ENCODE data around the gene TEX36. TPM values are rescaled to one million over a fixed set of nuclear protein-coding genes. Genes with fewer than 3 reads are reported as not detected.
"Not testable (repeated sequence)": the region's sequence is repeated elsewhere in the genome, so short reads cannot be mapped to it uniquely, and the experiment has no call there.

TEX36 gene
- total RNA-seq, 1 experiment from 2014 or later = not detected

DNA sequence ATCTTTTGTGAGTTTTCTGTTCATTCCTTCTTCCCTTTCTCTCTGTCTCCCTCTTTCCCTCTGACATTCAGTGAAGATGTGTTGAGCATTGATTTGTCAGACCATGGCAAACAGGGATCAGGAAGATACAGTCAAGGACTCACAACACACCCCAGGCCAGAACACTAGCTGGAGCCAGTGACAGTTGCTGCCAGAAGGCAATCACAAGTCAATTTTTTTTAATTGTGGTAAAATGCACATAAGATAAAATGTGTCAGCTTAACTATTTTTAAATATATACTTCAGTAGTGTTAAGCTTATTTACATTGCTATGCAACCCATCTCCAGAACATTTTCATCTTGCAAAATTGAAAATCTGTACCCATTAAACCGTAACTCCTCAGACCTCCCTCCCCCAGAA is 62.6 kb downstream of the TEX36 start:
- Histone ChIP-seq H2AK5ac (ENCODE audit: insufficient read length, low read length) (no peak overlapping the region), H3K79me2 (ENCODE audit: insufficient read depth, low read length) (no peaks in the 10 kb centered on the region), H3K14ac (ENCODE audit: insufficient read depth, low read length) (no peak overlapping the region), H3K27me3 (ENCODE audit: insufficient read depth, low read length) (no peaks in the 10 kb centered on the region), H3K9me3 (ENCODE audit: control insufficient read depth, low read depth, low read length) (no peaks in the 10 kb centered on the region), H2BK120ac (ENCODE audit: low read depth, low read length, poor library complexity, severe bottlenecking) (no peak overlapping the region), H3K4me2 (ENCODE audit: insufficient read depth, insufficient read length, low read length) (no peak overlapping the region), H3K56ac (ENCODE audit: insufficient read length, low read depth, low read length) (no peak overlapping the region), H2AFZ (ENCODE audit: low read length) (no peak overlapping the region), H2BK20ac (ENCODE audit: low read depth, low read length, poor library complexity, severe bottlenecking) (no peak overlapping the region), H3T11ph (ENCODE audit: low read length) (no peak overlapping the region), H3K18ac (ENCODE audit: insufficient read length, low read depth, low read length) (no peak overlapping the region), H3K4ac (ENCODE audit: low read depth, low read length) (no peak overlapping the region), H3K23ac (ENCODE audit: insufficient read length, low read depth, low read length) (no peak overlapping the region), H4K8ac (replicated peaks; ENCODE audit: insufficient read length, low read depth, low read length) (no peak overlapping the region), H2BK15ac (ENCODE audit: low read depth, low read length) (no peak overlapping the region), H3K4me1 (ENCODE audit: insufficient read depth, low read length) (no peaks in the 10 kb centered on the region), H2BK5ac (ENCODE audit: insufficient read length, low read length) (no peak overlapping the region), H4K20me1 (ENCODE audit: control insufficient read depth, insufficient read depth, insufficient read length) (no peaks in the 10 kb centered on the region), H3K23me2 (ENCODE audit: insufficient read length, low read depth, low read length, poor library complexity, severe bottlenecking) (no peaks in the 10 kb centered on the region), H2BK12ac (ENCODE audit: insufficient read length, low read depth, low read length) (no peak overlapping the region), H3K79me1 (ENCODE audit: insufficient read depth, low read depth, low read length, poor library complexity, severe bottlenecking) (no peaks in the 10 kb centered on the region), H3K9ac (ENCODE audit: extremely low read depth, insufficient read length, low read length) (no peak overlapping the region), H3K27ac (ENCODE audit: insufficient read length, low read depth, low read length) (no peak overlapping the region), H4K5ac (ENCODE audit: insufficient read length, low read depth, low read length) (no peak overlapping the region), H4K91ac (ENCODE audit: insufficient read length, low read depth, low read length) (no peak overlapping the region)
- Mint-ChIP-seq H3K36me3 (ENCODE audit: insufficient read depth in 1 of 3, low read depth in 3 of 3) (peaks cover 0 to 4% (median 0%) of the 10 kb centered on the region in 3 experiments; a peak in 2 of 7 replicates), H3K4me3 (no peak overlapping the region), H3K27me3 (ENCODE audit: low read depth) (peaks cover 11% of the 10 kb centered on the region), H3K4me1 (no peaks in the 10 kb centered on the region), H3K9me3 (peaks cover 3 to 5% of the 10 kb centered on the region in 2 experiments), H3K27ac (no peak overlapping the region)
- TF ChIP-seq, protein P1, sequence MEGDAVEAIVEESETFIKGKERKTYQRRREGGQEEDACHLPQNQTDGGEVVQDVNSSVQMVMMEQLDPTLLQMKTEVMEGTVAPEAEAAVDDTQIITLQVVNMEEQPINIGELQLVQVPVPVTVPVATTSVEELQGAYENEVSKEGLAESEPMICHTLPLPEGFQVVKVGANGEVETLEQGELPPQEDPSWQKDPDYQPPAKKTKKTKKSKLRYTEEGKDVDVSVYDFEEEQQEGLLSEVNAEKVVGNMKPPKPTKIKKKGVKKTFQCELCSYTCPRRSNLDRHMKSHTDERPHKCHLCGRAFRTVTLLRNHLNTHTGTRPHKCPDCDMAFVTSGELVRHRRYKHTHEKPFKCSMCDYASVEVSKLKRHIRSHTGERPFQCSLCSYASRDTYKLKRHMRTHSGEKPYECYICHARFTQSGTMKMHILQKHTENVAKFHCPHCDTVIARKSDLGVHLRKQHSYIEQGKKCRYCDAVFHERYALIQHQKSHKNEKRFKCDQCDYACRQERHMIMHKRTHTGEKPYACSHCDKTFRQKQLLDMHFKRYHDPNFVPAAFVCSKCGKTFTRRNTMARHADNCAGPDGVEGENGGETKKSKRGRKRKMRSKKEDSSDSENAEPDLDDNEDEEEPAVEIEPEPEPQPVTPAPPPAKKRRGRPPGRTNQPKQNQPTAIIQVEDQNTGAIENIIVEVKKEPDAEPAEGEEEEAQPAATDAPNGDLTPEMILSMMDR (conservative IDR thresholded peaks at IDR 0.05) = no peak
- no CpG with 5 or more reads among the region's 1 CpG for WGBS (ENCODE audit: extremely low coverage, insufficient read length, low lambda C conversion rate)
- DNase-seq = no peak

DNA sequence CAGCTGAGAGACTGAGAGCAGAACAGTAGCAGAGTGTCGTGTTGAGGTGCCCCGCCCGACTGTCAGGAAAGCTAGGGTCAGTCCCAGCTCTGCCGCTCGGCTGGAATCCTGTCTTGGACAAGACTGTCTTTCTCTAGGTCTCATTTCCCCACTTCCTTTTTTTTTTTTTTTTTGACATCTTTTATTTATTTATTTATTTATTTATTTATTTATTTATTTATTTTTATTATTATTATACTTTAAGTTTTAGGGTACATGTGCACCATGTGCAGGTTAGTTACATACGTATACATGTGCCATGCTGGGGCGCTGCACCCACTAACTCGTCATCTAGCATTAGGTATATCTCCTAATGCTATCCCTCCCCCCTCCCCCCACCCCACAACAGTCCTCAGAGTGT is 69.9 kb downstream of the TEX36 start:
- H4K91ac ChIP-seq (ENCODE audit: insufficient read length, low read depth, low read length); H3K9ac ChIP-seq (ENCODE audit: extremely low read depth, insufficient read length, low read length); H2BK5ac ChIP-seq (ENCODE audit: insufficient read length, low read length); H3K4ac ChIP-seq (ENCODE audit: low read depth, low read length); H3K18ac ChIP-seq (ENCODE audit: insufficient read length, low read depth, low read length); H2BK15ac ChIP-seq (ENCODE audit: low read depth, low read length); H3K4me2 ChIP-seq (ENCODE audit: insufficient read depth, insufficient read length, low read length); H3K9me3 ChIP-seq (ENCODE audit: control insufficient read depth, low read depth, low read length); H3K23me2 ChIP-seq (ENCODE audit: insufficient read length, low read depth, low read length, poor library complexity, severe bottlenecking); H4K8ac ChIP-seq (replicated peaks; ENCODE audit: insufficient read length, low read depth, low read length); H4K20me1 ChIP-seq (ENCODE audit: control insufficient read depth, insufficient read depth, insufficient read length); H3K4me1 Mint-ChIP-seq; H2BK12ac ChIP-seq (ENCODE audit: insufficient read length, low read depth, low read length); H2BK20ac ChIP-seq (ENCODE audit: low read depth, low read length, poor library complexity, severe bottlenecking); H3K36me3 Mint-ChIP-seq (ENCODE audit: insufficient read depth in 1 of 3, low read depth in 3 of 3); H3K23ac ChIP-seq (ENCODE audit: insufficient read length, low read depth, low read length); H3K14ac ChIP-seq (ENCODE audit: insufficient read depth, low read length); DNase-seq; H3K27ac ChIP-seq (ENCODE audit: insufficient read length, low read depth, low read length); H3K27ac Mint-ChIP-seq; H3K79me2 ChIP-seq (ENCODE audit: insufficient read depth, low read length); H3K27me3 Mint-ChIP-seq (ENCODE audit: low read depth); H3K79me1 ChIP-seq (ENCODE audit: insufficient read depth, low read depth, low read length, poor library complexity, severe bottlenecking); H3K27me3 ChIP-seq (ENCODE audit: insufficient read depth, low read length); H2AK5ac ChIP-seq (ENCODE audit: insufficient read length, low read length); H3T11ph ChIP-seq (ENCODE audit: low read length); H3K9me3 Mint-ChIP-seq; H3K4me1 ChIP-seq (ENCODE audit: insufficient read depth, low read length); H2AFZ ChIP-seq (ENCODE audit: low read length); H3K4me3 Mint-ChIP-seq; H2BK120ac ChIP-seq (ENCODE audit: low read depth, low read length, poor library complexity, severe bottlenecking); H3K56ac ChIP-seq (ENCODE audit: insufficient read length, low read depth, low read length); H4K5ac ChIP-seq (ENCODE audit: insufficient read length, low read depth, low read length): not testable (repeated sequence)
- no CpG with 5 or more reads among the region's 8 CpGs for WGBS (ENCODE audit: extremely low coverage, insufficient read length, low lambda C conversion rate)
